HL-60/S4 (cell line): ENCODE results near the gene MLYCD.
"Not testable (repeated sequence)": the region's sequence is repeated elsewhere in the genome, so short reads cannot be mapped to it uniquely, and the experiment has no call there.

ENCODE experiments used
- in situ Hi-C: fragments of 300-500 bp; cut with MboI; formaldehyde crosslinking; loops from 2 replicates; pipeline ENCODE4 v1.14.3; 2022; ENCODE audit warnings: low sequenced_read_pairs

The MLYCD gene

GRCh38 chr16:83939266-83939855 lies 40.4 kb downstream of the MLYCD start:
- in situ Hi-C loops: no loop called here

GRCh38 chr16:83940119-83940518 lies 41.2 kb downstream of the MLYCD start:
- in situ Hi-C loops: no loop called here

GRCh38 chr16:83940630-83941378 lies 41.9 kb downstream of the MLYCD start:
- in situ Hi-C loops: no loop called here

GRCh38 chr16:83941546-83941945 lies 42.6 kb downstream of the MLYCD start:
- in situ Hi-C loops: not testable (repeated sequence)

GRCh38 chr16:83942074-83942473 lies 43.2 kb downstream of the MLYCD start:
- in situ Hi-C loops: no loop called here

GRCh38 chr16:83942815-83943515 lies 44.0 kb downstream of the MLYCD start:
- in situ Hi-C loops: no loop called here

- in situ Hi-C loops: no loop called here
These were observed 44.7 kb downstream of the MLYCD start for GRCh38 chr16:83943516-83944050.

GRCh38 chr16:83945587-83945986 lies 46.7 kb downstream of the MLYCD start:
- in situ Hi-C loops: no loop called here

GRCh38 chr16:83946154-83946780 lies 47.4 kb downstream of the MLYCD start:
- in situ Hi-C loops: no loop called here

- in situ Hi-C loops: no loop called here
These were observed 48.1 kb downstream of the MLYCD start for GRCh38 chr16:83946781-83947566.

- in situ Hi-C loops: no loop called here
These were observed 48.8 kb downstream of the MLYCD start for GRCh38 chr16:83947642-83948234.

GRCh38 chr16:83948914-83949723 lies 50.2 kb downstream of the MLYCD start:
- in situ Hi-C loops: no loop called here

- in situ Hi-C loops: loop anchor here (10.0 to 25.0 kb wide), 3 partner anchors 115 to 538 kb away; partner anchors contain the start of genes ADAD2 and TAF1C
These were observed 50.7 kb downstream of the MLYCD start for GRCh38 chr16:83949724-83950001.

GRCh38 chr16:83950862-83951399 lies 52.0 kb downstream of the MLYCD start:
- in situ Hi-C loops: loop anchor here (10.0 to 25.0 kb wide), 3 partner anchors 114 to 536 kb away; partner anchors contain the start of genes ADAD2 and TAF1C

- in situ Hi-C loops: loop anchor here (10.0 to 25.0 kb wide), 3 partner anchors 113 to 536 kb away; partner anchors contain the start of genes ADAD2 and TAF1C
These were observed 52.6 kb downstream of the MLYCD start for GRCh38 chr16:83951544-83951943.

- in situ Hi-C loops: loop anchor here (10.0 to 25.0 kb wide), 3 partner anchors 112 to 535 kb away; partner anchors contain the start of genes ADAD2 and TAF1C
These were observed 53.6 kb downstream of the MLYCD start for GRCh38 chr16:83952587-83952939.

- in situ Hi-C loops: loop anchor here (10.0 to 25.0 kb wide), 3 partner anchors 112 to 534 kb away; partner anchors contain the start of genes ADAD2 and TAF1C
These were observed 54.3 kb downstream of the MLYCD start, which contains the start of gene OSGIN1 for GRCh38 chr16:83952940-83953795. TSS of gene OSGIN1 (plus strand) at chr16:83953240. CDS start at chr16:83957672, 4,432 bp downstream.
